Thoracic aorta endothelial cell (primary cell): ENCODE results near the gene SCART1. TPM values are rescaled to one million over a fixed set of nuclear protein-coding genes. Genes with fewer than 3 reads are reported as not detected.

ENCODE experiments used
- total RNA-seq: library from RNA; depleted of rRNA; stranded (reverse); fragments of >200 nt; gene quantifications from 2 replicates; pipeline ENCODE4 v1.2.3, GENCODE V29; 2012

SCART1 gene
- total RNA-seq, result 0.66 and 0.86 TPM in 2 replicates

GRCh38 chr10:133453516-133454203, at the start of gene SCART1:
Gene SCART1, plus strand, starts transcription at chr10:133453945. Its CDS starts 53 bp downstream, at chr10:133453998.

GRCh38 chr10:133424601-133425000, 29.1 kb upstream of the SCART1 start, which contains the start of gene SPRN:
Gene SPRN, minus strand, starts transcription at chr10:133424625. Its CDS starts 944 bp downstream, at chr10:133423681.

Other genes starting within 250 kb of the SCART1 start
- not detected in 2 replicates for gene UTF1, start 223.7 kb upstream of the SCART1 start, total RNA-seq
- gene VENTX, start 216.1 kb upstream of the SCART1 start, total RNA-seq, result not detected in 2 replicates
- gene ADAM8, start 177.1 kb upstream of the SCART1 start, total RNA-seq, result 0.07 and 0.13 TPM in 2 replicates
- gene TUBGCP2, start 145.1 kb upstream of the SCART1 start, total RNA-seq, result 47.2 and 59.9 TPM in 2 replicates
- gene ZNF511, start 145.0 kb upstream of the SCART1 start, total RNA-seq, result 24.2 and 25.9 TPM in 2 replicates
- not detected in 2 replicates for gene CALY, start 117.0 kb upstream of the SCART1 start, total RNA-seq
- not detected in 2 replicates for gene PRAP1, start 106.6 kb upstream of the SCART1 start, total RNA-seq
- 17.0 and 18.4 TPM in 2 replicates for gene FUOM, start 95.9 kb upstream of the SCART1 start, total RNA-seq
- gene ECHS1, start 80.6 kb upstream of the SCART1 start, total RNA-seq, result 62.0 and 63.2 TPM in 2 replicates
- gene PAOX, start 74.7 kb upstream of the SCART1 start, total RNA-seq, result 3.9 and 4.6 TPM in 2 replicates
- gene MTG1, start 59.8 kb upstream of the SCART1 start, total RNA-seq, result 40.7 and 45.3 TPM in 2 replicates
- not detected in 2 replicates for gene SPRN, start 29.3 kb upstream of the SCART1 start, total RNA-seq
- not detected in 2 replicates for gene CYP2E1, start 73.4 kb downstream of the SCART1 start, total RNA-seq
- 0.14 TPM in 1 of 2 replicates, not detected in the other for gene SYCE1, start 111.6 kb downstream of the SCART1 start, total RNA-seq
- gene FRG2B, start 172.8 kb downstream of the SCART1 start, total RNA-seq, result not detected in 2 replicates